ENCODE measurements around the gene MRPS15.
A peak's percentile ranks its signal among the peaks of the same experiment; 100 is the strongest.
"Not testable (repeated sequence)": the region's sequence is repeated elsewhere in the genome, so short reads cannot be mapped to it uniquely, and the experiment has no call there.

The MRPS15 gene

DNA sequence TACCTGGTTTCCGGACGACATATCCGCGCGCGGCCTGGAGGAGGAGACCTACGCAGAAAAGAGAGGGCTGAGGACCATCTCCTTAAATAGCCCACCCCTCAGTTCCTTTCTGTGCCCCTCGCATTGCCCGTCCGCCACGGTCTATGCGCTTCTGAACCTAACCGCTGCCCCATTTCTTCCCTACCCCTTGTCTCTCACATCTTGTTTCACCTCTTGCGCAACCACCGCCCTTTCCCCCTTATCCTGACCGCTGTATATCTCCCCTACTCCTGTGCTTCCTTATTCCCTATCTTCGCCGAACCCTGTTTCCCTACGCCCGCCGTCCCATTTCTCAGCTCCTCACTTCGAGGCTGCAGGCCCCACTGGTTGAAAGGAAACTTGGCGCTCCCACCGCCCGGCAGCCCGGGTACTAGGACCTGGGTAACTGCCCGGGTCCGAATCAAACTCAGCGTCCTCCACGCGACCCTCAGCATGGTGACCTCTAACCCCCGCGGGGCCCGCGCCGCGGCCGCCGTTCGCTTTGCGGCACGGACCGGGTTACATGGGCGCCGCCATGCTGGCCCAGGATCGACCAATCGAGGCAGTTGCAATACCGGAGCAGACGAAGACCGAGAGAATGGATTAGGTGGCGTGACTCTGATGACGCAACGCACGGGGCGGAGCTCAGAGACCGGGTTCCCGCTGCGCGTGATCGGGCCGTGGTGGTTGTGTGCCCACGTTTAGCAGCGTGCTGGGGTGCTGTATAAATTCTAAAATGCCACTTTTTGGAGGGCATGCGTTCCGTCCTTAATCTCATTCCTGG lies at the start of gene MRPS15:
Gene MRPS15 (minus strand): TSS at position 582 of the 802 bp plus-strand sequence. CDS start 109 bp downstream, at position 473.
- peak; percentile 93 for DNase-seq (ENCODE audit: low read depth in 1 of 2, low spot score in 1 of 2)

- no peak for DNase-seq (ENCODE audit: low read depth in 1 of 2, low spot score in 1 of 2)
These were observed 48.7 kb upstream of the MRPS15 start for GRCh38 chr1:36512842-36513241.

GRCh38 chr1:36511804-36512798 lies 47.9 kb upstream of the MRPS15 start:
- no peak for DNase-seq (ENCODE audit: low read depth in 1 of 2, low spot score in 1 of 2)

GRCh38 chr1:36511220-36511619 lies 47.0 kb upstream of the MRPS15 start:
- DNase-seq (ENCODE audit: low read depth in 1 of 2, low spot score in 1 of 2): not testable (repeated sequence)

GRCh38 chr1:36510418-36510817 lies 46.2 kb upstream of the MRPS15 start:
- DNase-seq (ENCODE audit: low read depth in 1 of 2, low spot score in 1 of 2): no peak

GRCh38 chr1:36508257-36508656 lies 44.1 kb upstream of the MRPS15 start:
- DNase-seq (ENCODE audit: low read depth in 1 of 2, low spot score in 1 of 2): no peak

GRCh38 chr1:36506276-36506920 lies 42.2 kb upstream of the MRPS15 start:
- no peak for DNase-seq (ENCODE audit: low read depth in 1 of 2, low spot score in 1 of 2)

GRCh38 chr1:36503733-36504132 lies 39.5 kb upstream of the MRPS15 start:
- no peak for DNase-seq (ENCODE audit: low read depth in 1 of 2, low spot score in 1 of 2)

- DNase-seq (ENCODE audit: low read depth in 1 of 2, low spot score in 1 of 2): no peak
These were observed 39.0 kb upstream of the MRPS15 start for GRCh38 chr1:36503159-36503558.

GRCh38 chr1:36502616-36503015 lies 38.4 kb upstream of the MRPS15 start:
- DNase-seq (ENCODE audit: low read depth in 1 of 2, low spot score in 1 of 2): no peak

DNA sequence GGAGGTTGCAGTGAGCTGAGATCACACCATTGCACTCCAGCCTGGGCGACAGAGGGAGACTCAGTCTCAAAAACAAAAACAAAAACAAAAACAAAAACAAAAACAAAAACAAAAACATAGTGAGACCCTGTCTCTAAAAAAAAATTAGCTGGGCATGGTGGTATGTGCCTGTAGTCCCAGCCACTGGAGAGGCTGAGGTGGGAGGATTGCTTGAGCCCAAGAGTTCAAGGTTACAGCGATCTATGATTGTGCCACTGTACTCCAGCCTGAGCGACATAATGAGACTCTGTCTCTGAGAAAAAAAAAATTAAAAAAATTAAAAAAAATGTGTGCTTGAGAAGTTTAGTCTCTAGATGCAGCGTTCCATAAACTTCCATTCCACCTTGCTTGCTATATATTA lies 37.7 kb upstream of the MRPS15 start:
- DNase-seq (ENCODE audit: low read depth in 1 of 2, low spot score in 1 of 2): not testable (repeated sequence)

- no peak for DNase-seq (ENCODE audit: low read depth in 1 of 2, low spot score in 1 of 2)
These were observed 33.0 kb upstream of the MRPS15 start for GRCh38 chr1:36497207-36497606.

DNA sequence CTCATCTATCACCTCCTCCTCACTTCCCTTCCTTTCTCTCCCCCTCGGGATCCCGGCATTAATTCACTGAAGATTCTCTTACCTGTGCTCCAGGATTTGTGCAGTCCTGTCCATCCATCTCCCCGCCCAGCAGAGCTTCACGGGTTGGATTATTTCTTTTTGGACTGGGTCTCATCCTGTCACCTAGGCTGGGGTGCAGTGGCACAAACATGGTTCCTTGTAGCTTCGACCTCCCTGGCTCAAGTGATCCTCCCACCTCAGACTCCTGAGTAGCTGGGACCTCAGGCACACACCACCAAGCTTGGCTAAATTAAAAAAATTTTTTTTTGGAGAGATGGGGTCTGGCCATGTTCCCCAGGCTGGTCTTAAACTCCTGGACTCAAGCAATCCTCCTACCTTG lies 30.8 kb upstream of the MRPS15 start:
- DNase-seq (ENCODE audit: low read depth in 1 of 2, low spot score in 1 of 2): no peak

DNA sequence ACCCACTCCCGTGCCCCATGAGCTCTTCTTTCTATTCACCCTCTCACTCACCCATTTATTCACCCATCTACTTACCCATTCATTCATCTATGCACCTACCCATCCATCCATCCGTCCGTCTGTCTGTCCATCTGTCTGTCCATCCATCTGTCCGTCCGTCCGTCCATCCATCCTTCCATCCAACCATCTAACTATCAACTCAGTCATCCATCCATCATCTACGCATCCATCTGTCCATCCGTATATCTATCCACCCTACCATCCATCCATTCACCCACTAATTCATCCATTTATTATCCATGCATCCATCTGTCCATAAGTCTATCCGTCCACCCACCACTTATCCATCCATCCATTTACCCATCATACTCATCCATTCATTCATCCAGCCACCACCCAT lies 29.3 kb upstream of the MRPS15 start:
- no peak for DNase-seq (ENCODE audit: low read depth in 1 of 2, low spot score in 1 of 2)

- no peak for DNase-seq (ENCODE audit: low read depth in 1 of 2, low spot score in 1 of 2)
These were observed 28.3 kb upstream of the MRPS15 start for GRCh38 chr1:36492491-36492890.

DNA sequence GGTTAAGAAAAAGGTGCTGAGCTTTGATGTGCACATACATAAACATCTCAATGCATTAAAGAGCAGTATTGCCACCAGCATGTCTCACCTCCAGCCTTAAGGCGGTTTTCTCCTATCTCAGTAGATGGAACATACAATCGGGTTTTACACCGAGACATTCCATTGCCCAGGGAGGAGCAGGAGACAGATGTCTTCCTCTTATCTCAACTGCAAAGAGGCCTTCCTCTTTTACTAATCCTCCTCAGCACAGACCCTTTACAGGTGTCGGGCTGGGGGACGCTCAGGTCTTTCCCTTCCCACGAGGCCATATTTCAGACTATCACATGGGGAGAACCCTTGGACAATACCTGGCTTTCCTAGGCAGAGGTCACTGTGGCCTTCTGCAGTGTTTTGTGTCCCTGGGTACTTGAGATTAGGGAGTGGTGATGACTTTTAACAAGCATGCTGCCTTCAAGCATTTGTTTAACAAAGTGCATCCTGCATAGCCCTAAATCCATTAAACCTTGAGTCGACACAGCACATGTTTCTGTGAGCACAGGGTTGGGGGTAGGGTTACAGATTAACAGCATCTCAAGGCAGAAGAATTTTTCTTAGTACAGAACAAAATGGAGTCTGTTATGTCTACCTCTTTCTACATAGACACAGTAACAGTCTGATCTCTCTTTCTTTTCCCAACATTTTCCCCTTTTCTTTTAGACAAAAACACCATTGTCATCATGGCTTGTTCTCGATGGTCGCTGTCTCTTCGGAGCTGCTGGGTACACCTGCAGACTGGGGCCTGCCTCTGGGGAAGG lies 25.3 kb upstream of the MRPS15 start:
- DNase-seq (ENCODE audit: low read depth in 1 of 2, low spot score in 1 of 2): not testable (repeated sequence)

GRCh38 chr1:36487906-36488305 lies 23.7 kb upstream of the MRPS15 start:
- no peak for DNase-seq (ENCODE audit: low read depth in 1 of 2, low spot score in 1 of 2)

DNA sequence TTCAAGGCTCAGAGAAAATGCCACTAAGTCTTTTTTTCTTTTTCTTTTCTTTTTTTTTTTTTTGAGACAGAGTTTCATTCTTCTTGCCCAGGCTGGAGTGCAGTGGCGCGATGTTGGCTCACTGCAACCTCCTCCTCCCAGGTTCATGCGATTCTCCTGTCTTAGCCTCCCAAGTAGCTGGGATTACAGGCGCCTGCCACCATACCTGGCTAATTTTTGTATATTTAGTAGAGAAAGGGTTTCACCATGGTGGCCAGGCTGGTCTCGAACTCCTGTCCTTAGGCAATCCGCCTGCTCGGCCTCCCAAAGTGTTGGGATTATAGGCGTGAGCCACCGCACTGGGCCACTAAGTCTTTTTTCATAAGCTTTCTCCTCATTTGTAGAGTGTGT lies 23.1 kb upstream of the MRPS15 start:
- DNase-seq (ENCODE audit: low read depth in 1 of 2, low spot score in 1 of 2): not testable (repeated sequence)

- no peak for DNase-seq (ENCODE audit: low read depth in 1 of 2, low spot score in 1 of 2)
These were observed 22.5 kb upstream of the MRPS15 start for GRCh38 chr1:36486439-36487335.

DNA sequence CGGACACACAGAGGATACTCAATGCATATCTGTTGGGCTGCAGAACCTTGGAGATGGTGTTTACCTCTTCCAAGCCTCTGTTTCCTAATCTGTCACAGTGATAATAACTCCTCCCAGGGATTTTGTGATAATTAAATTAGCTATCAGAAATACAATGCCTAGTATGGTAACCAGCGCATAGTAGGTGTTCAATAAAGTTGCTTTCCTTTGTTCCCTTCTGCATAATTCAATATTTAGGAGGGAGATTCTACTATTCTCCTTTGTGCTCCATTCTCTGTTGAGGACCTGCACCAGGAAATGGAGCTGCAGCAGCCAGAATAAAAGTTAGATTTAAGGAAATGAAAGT lies 21.9 kb upstream of the MRPS15 start:
- DNase-seq (ENCODE audit: low read depth in 1 of 2, low spot score in 1 of 2): no peak
